Prostate gland (tissue), 2 donors: Measurements from ENCODE around the gene TRABD.

ENCODE experiments used
- CTCF ChIP-seq, 4 experiments: fragments of 200-600 bp in 2 of 4; fragments of 450-650 bp in 2 of 4; sonication (generic) in 2 of 4; IDR thresholded peaks; 1 replicate in 3 of 4; 2 replicates in 1 of 4; pipeline ENCODE4 v1.5.1; 2016 to 2019; ENCODE audit warnings: antibody characterized with exemption in 4 of 4, mild to moderate bottlenecking in 2 of 4, moderate library complexity in 2 of 4
- POLR2AphosphoS5 ChIP-seq: sonication (generic); formaldehyde crosslinking; IDR thresholded peaks from one replicate; pipeline ENCODE4 v1.6.1; 2017; ENCODE audit warnings: antibody characterized with exemption

- TF ChIP-seq CTCF (IDR thresholded peaks at IDR 0.05) (no peak), POLR2AphosphoS5 (no peak)
These were observed 42.7 kb downstream of the TRABD start for GRCh38 chr22:50228366-50228765.
